Ascending aorta (tissue), 2 donors: Measurements from ENCODE around the gene RAPGEF1. TPM values are rescaled to one million over a fixed set of nuclear protein-coding genes. Genes with fewer than 3 reads are reported as not detected.

Experiments
- DNase-seq, 2 donors: peaks; one replicate each; pipeline ENCODE4 v3.0.0-alpha.2; 2019; ENCODE audit warnings: low spot score in 2 of 2
- H3K27ac ChIP-seq, 2 donors: fragments of 200-600 bp; sonication (generic); one replicate each; pipeline ENCODE4 v1.5.1; 2016 to 2017; ENCODE audit warnings: mild to moderate bottlenecking in 1 of 2
- H3K27me3 ChIP-seq: fragments of 200-600 bp; sonication (generic); one replicate; pipeline ENCODE4 v1.5.1; 2017
- H3K36me3 ChIP-seq, 2 donors: fragments of 200-600 bp; sonication (generic); one replicate each; pipeline ENCODE4 v1.5.1; 2016
- H3K4me1 ChIP-seq, 2 donors: fragments of 200-600 bp; sonication (generic); one replicate each; pipeline ENCODE4 v1.5.1; 2016 to 2017; ENCODE audit warnings: mild to moderate bottlenecking in 1 of 2
- H3K4me3 ChIP-seq, 2 donors: fragments of 200-600 bp; sonication (generic); one replicate each; pipeline ENCODE4 v1.5.1; 2016 to 2017; ENCODE audit warnings: mild to moderate bottlenecking in 1 of 2
- H3K9me3 ChIP-seq, 2 donors: fragments of 200-600 bp; sonication (generic); one replicate each; pipeline ENCODE4 v1.5.1; 2016
- CTCF ChIP-seq, 3 experiments: fragments of 200-600 bp in 2 of 3; fragments of 450-650 bp in 1 of 3; sonication (generic) in 2 of 3; IDR thresholded peaks; one replicate each; pipeline ENCODE4 v1.5.1; 2016 to 2019; ENCODE audit warnings: antibody characterized with exemption in 3 of 3, mild to moderate bottlenecking in 1 of 3, moderate library complexity in 1 of 3
- intact Hi-C: fragments of 100-400 bp; cut with DNase I; formaldehyde crosslinking; loops from one replicate; pipeline ENCODE4 v1.15.1; 2023
- total RNA-seq: library from RNA; depleted of rRNA; stranded (reverse); fragments of >200 nt; gene quantifications from one replicate; pipeline ENCODE4 v1.1.0, GENCODE V29; 2016

The RAPGEF1 gene
- total RNA-seq, 1 donor from 2014 or later: 95.5 TPM

- no peaks in the 10 kb centered on the region for H3K9me3 ChIP-seq
- H3K36me3 ChIP-seq: peaks cover 37 to 86% of the 10 kb centered on the region in 2 donors
- H3K4me1 ChIP-seq: no peaks in the 10 kb centered on the region
- intact Hi-C loops: loop anchor here (5.0 kb wide), 1 partner anchor 44 kb away; no protein-coding TSS in a partner anchor
- H3K27ac ChIP-seq: no peak overlapping the region
- no peaks in the 10 kb centered on the region for H3K27me3 ChIP-seq
- no peak for TF ChIP-seq CTCF (IDR thresholded peaks at IDR 0.05)
- H3K4me3 ChIP-seq: no peak overlapping the region
- DNase-seq: no peak
Measured at GRCh38 chr9:131593091-131593820, 146.6 kb downstream of the RAPGEF1 start.

- no peak overlapping the region for H3K27ac ChIP-seq
- intact Hi-C loops: loop anchor here (1.0 to 5.0 kb wide), 2 partner anchors 45 to 148 kb away; partner anchors contain the start of gene RAPGEF1
- TF ChIP-seq CTCF (IDR thresholded peaks at IDR 0.05): no peak
Measured at GRCh38 chr9:131591845-131592208, 148.0 kb downstream of the RAPGEF1 start.

GRCh38 chr9:131590907-131591844 is 148.7 kb downstream of the RAPGEF1 start:
- Histone ChIP-seq H3K4me1 (no peaks in the 10 kb centered on the region), H3K36me3 (peaks cover 31 to 77% of the 10 kb centered on the region in 2 donors), H3K27me3 (no peaks in the 10 kb centered on the region), H3K9me3 (no peaks in the 10 kb centered on the region), H3K4me3 (no peak overlapping the region), H3K27ac (no peak overlapping the region)
- peak; percentile 37 to 88 for DNase-seq
- peak; percentile 70 to 91 (median 82) for TF ChIP-seq CTCF (IDR thresholded peaks at IDR 0.05)
- intact Hi-C loops: loop anchor here (5.0 kb wide), 1 partner anchor 46 kb away; no protein-coding TSS in a partner anchor

More at GRCh38 chr9:131591845-131592208, 148.0 kb downstream of the RAPGEF1 start:
- H3K4me1 ChIP-seq: no peaks in the 10 kb centered on the region
- H3K9me3 ChIP-seq: no peaks in the 10 kb centered on the region
- no peaks in the 10 kb centered on the region for H3K27me3 ChIP-seq
- no peak for DNase-seq
- peaks cover 36 to 83% of the 10 kb centered on the region in 2 donors for H3K36me3 ChIP-seq
- H3K4me3 ChIP-seq: no peak overlapping the region

- TF ChIP-seq CTCF (IDR thresholded peaks at IDR 0.05): no peak
- H3K36me3 ChIP-seq: peaks cover 36 to 75% of the 10 kb centered on the region in 2 donors
Measured at GRCh38 chr9:131590449-131590848, 149.4 kb downstream of the RAPGEF1 start.

GRCh38 chr9:131589993-131590392 is 149.9 kb downstream of the RAPGEF1 start:
- no peaks in the 10 kb centered on the region for H3K27me3 ChIP-seq
- H3K9me3 ChIP-seq: no peaks in the 10 kb centered on the region
- no peak for DNase-seq
- no peaks in the 10 kb centered on the region for H3K4me1 ChIP-seq
- H3K36me3 ChIP-seq: peaks cover 40 to 75% of the 10 kb centered on the region in 2 donors
- no peak for TF ChIP-seq CTCF (IDR thresholded peaks at IDR 0.05)
- no peak overlapping the region for H3K27ac ChIP-seq
- H3K4me3 ChIP-seq: no peak overlapping the region
- intact Hi-C loops: loop anchor here (5.0 kb wide), 1 partner anchor 47 kb away; no protein-coding TSS in a partner anchor

More at GRCh38 chr9:131590449-131590848, 149.4 kb downstream of the RAPGEF1 start:
- Histone ChIP-seq H3K9me3 (no peaks in the 10 kb centered on the region), H3K27me3 (no peaks in the 10 kb centered on the region), H3K4me1 (no peaks in the 10 kb centered on the region), H3K27ac (no peak overlapping the region), H3K4me3 (no peak overlapping the region)
- DNase-seq: no peak
- intact Hi-C loops: loop anchor here (5.0 kb wide), 1 partner anchor 47 kb away; no protein-coding TSS in a partner anchor
